Measurements from ENCODE around the gene NPC2.

The NPC2 gene

GRCh38 chr14:74515891-74516412, 22.8 kb upstream of the NPC2 start:
- no peak for TF ChIP-seq CTCF (IDR thresholded peaks at IDR 0.05; ENCODE audit: insufficient read depth, low read length, missing control alignments)
- CTCF ChIA-PET = interaction anchor here (1.1 to 1.9 kb wide), 2 partner anchors 10 to 11 kb away, joined by 4 to 7 read pairs; no protein-coding TSS in a partner anchor
- DNase-seq (ENCODE audit: low read depth, low spot score) = no peak
- POLR2A ChIA-PET = no interaction called here
- H3K4me3 ChIP-seq (ENCODE audit: low read depth, low read length) = no peak overlapping the region

- no peak for DNase-seq (ENCODE audit: low read depth, low spot score)
- no peak for TF ChIP-seq CTCF (IDR thresholded peaks at IDR 0.05; ENCODE audit: insufficient read depth, low read length, missing control alignments)
- ChIA-PET CTCF (interaction anchor here (0.9 to 1.9 kb wide), 5 partner anchors 10 to 98 kb away, joined by 3 to 7 read pairs (median 4); partner anchors contain the start of gene LTBP2), POLR2A (no interaction called here)
- H3K4me3 ChIP-seq (ENCODE audit: low read depth, low read length) = no peak overlapping the region
These were observed 21.4 kb upstream of the NPC2 start for GRCh38 chr14:74514471-74514941.

GRCh38 chr14:74511966-74512830, 19.1 kb upstream of the NPC2 start:
- POLR2A ChIA-PET = no interaction called here
- H3K4me3 ChIP-seq (ENCODE audit: low read depth, low read length) = no peak overlapping the region
- CTCF ChIA-PET = interaction anchor here (1.0 to 3.0 kb wide), 3 partner anchors 10 to 293 kb away, joined by 4 to 25 read pairs (median 9); no protein-coding TSS in a partner anchor
- TF ChIP-seq CTCF (IDR thresholded peaks at IDR 0.05; ENCODE audit: insufficient read depth, low read length, missing control alignments) = no peak
- DNase-seq (ENCODE audit: low read depth, low spot score) = no peak

- CTCF ChIA-PET = interaction anchor here (1.0 to 3.0 kb wide), 3 partner anchors 9 to 294 kb away, joined by 4 to 25 read pairs (median 9); no protein-coding TSS in a partner anchor
- no peak for TF ChIP-seq CTCF (IDR thresholded peaks at IDR 0.05; ENCODE audit: insufficient read depth, low read length, missing control alignments)
- POLR2A ChIA-PET = interaction anchor here (0.9 kb wide), 1 partner anchor 18 kb away, joined by 5 read pairs; the partner anchor contains the start of genes ISCA2 and NPC2
- DNase-seq (ENCODE audit: low read depth, low spot score) = no peak
- no peak overlapping the region for H3K4me3 ChIP-seq (ENCODE audit: low read depth, low read length)
These were observed 17.9 kb upstream of the NPC2 start for GRCh38 chr14:74510959-74511409.

- TF ChIP-seq CTCF (IDR thresholded peaks at IDR 0.05; ENCODE audit: insufficient read depth, low read length, missing control alignments) = no peak
- ChIA-PET POLR2A (interaction anchor here (0.9 kb wide), 1 partner anchor 17 kb away, joined by 5 read pairs; the partner anchor contains the start of genes ISCA2 and NPC2), CTCF (interaction anchor here (2.8 to 3.0 kb wide), 2 partner anchors 8 to 11 kb away, joined by 9 to 25 read pairs; no protein-coding TSS in a partner anchor)
- no peak overlapping the region for H3K4me3 ChIP-seq (ENCODE audit: low read depth, low read length)
- no peak for DNase-seq (ENCODE audit: low read depth, low spot score)
These were observed 17.3 kb upstream of the NPC2 start for GRCh38 chr14:74510223-74510931.

Measured in AG04449 (cell line).